SK-N-SH (cell line): ENCODE results near the gene CDH24.

ENCODE experiments used
- CHD2 ChIP-seq: fragments of 150-350 bp; IDR thresholded peaks from 2 replicates; pipeline ENCODE4 v1.6.1; 2018; ENCODE audit warnings: low read length; ENCODE audit not compliant: partially characterized antibody
- CTCF ChIP-seq: fragments of 200-600 bp; sonication (generic); IDR thresholded peaks from 2 replicates; pipeline ENCODE4 v1.6.1; 2017; ENCODE audit warnings: antibody characterized with exemption, mild to moderate bottlenecking, moderate library complexity
- EP300 ChIP-seq, 2 experiments: IDR thresholded peaks; 2 replicates each; pipeline versions ENCODE4 v1.4.0 to v1.6.1; 2012; ENCODE audit warnings: borderline replicate concordance in 1 of 2, low read depth in 1 of 2, low read length in 1 of 2
- EZH2phosphoT487 ChIP-seq: fragments of 200-600 bp; sonication (generic); IDR thresholded peaks from 2 replicates; pipeline ENCODE4 v1.6.1; 2017; ENCODE audit warnings: low read depth, mixed run types, mild to moderate bottlenecking, antibody characterized with exemption, moderate library complexity, borderline replicate concordance
- JUND ChIP-seq: IDR thresholded peaks from 2 replicates; pipeline ENCODE4 v1.4.0; 2012
- MXI1 ChIP-seq: IDR thresholded peaks from 2 replicates; pipeline ENCODE4 v1.6.1; 2012; ENCODE audit warnings: mild to moderate bottlenecking, low read depth, low read length, improper control_type of control experiment
- RCOR1 ChIP-seq: fragments of 150-350 bp; IDR thresholded peaks from 2 replicates; pipeline ENCODE4 v1.6.1; 2017; ENCODE audit warnings: antibody characterized with exemption, low read length
- RXRA ChIP-seq: IDR thresholded peaks from 2 replicates; pipeline ENCODE4 v1.4.0; 2012; ENCODE audit warnings: low read depth, mild to moderate bottlenecking, borderline replicate concordance
- SMC3 ChIP-seq: IDR thresholded peaks from 2 replicates; pipeline ENCODE4 v1.6.1; 2012; ENCODE audit warnings: low read depth, low read length, improper control_type of control experiment
- YY1 ChIP-seq: IDR thresholded peaks from 2 replicates; pipeline ENCODE4 v1.4.0; 2012; ENCODE audit warnings: low read depth, mild to moderate bottlenecking

GRCh38 chr14:23063601-23064000 lies 6.3 kb upstream of the CDH24 start:
- no peak for TF ChIP-seq EZH2phosphoT487
- no peak for TF ChIP-seq SMC3
- no peak for TF ChIP-seq RCOR1
- TF ChIP-seq CTCF = no peak
- no peak for TF ChIP-seq MXI1
- TF ChIP-seq EP300 (IDR thresholded peaks at IDR 0.05; ENCODE audit: borderline replicate concordance in 1 of 2, low read depth in 1 of 2, low read length in 1 of 2) = no peak
- no peak for TF ChIP-seq YY1
- TF ChIP-seq JUND = no peak
- no peak for TF ChIP-seq RXRA
- TF ChIP-seq CHD2 = no peak
